HG03520 (cell line): ENCODE measurements around the gene PCDHGB4.
"Not testable (repeated sequence)": the region's sequence is repeated elsewhere in the genome, so short reads cannot be mapped to it uniquely, and the experiment has no call there.

Experiments
- ATAC-seq: cut with Tn5 transposase; IDR thresholded peaks from one replicate; pipeline ENCODE4 v1.9.1; 2021; ENCODE audit warnings: mild to moderate bottlenecking, moderate library complexity; ENCODE audit not compliant: unreplicated experiment

Gene PCDHGB4

DNA sequence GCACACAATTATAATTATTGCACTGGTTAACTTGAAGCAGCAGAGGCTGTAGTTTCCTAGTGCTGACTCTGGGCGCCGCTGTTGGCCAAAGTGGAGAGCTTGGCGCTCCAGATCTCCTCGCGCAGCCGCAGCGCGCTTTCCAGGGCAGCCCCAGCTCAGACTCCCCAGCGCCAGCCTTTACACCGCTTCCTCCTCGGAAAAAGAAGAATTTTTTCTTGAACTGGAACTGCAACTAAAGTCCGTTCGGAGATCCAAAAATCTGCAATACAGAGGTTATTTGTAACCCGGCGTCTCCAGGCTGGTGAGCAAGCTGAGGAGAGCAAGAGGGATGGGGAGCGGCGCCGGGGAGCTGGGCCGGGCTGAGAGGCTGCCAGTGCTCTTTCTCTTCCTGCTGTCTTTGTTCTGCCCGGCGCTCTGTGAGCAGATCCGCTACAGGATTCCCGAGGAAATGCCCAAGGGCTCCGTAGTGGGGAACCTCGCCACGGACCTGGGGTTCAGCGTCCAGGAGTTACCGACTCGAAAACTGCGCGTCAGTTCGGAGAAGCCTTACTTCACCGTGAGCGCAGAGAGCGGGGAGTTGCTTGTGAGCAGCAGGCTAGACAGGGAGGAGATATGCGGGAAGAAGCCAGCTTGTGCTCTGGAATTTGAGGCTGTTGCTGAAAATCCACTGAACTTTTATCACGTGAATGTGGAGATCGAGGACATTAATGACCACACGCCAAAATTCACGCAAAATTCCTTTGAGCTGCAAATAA, at the start of gene PCDHGB4:
PCDHGB4 (plus strand) TSS at position 142 of the 755 bp plus-strand sequence; CDS start at position 329, 187 bp downstream.
- ATAC-seq: peak; percentile 54

DNA sequence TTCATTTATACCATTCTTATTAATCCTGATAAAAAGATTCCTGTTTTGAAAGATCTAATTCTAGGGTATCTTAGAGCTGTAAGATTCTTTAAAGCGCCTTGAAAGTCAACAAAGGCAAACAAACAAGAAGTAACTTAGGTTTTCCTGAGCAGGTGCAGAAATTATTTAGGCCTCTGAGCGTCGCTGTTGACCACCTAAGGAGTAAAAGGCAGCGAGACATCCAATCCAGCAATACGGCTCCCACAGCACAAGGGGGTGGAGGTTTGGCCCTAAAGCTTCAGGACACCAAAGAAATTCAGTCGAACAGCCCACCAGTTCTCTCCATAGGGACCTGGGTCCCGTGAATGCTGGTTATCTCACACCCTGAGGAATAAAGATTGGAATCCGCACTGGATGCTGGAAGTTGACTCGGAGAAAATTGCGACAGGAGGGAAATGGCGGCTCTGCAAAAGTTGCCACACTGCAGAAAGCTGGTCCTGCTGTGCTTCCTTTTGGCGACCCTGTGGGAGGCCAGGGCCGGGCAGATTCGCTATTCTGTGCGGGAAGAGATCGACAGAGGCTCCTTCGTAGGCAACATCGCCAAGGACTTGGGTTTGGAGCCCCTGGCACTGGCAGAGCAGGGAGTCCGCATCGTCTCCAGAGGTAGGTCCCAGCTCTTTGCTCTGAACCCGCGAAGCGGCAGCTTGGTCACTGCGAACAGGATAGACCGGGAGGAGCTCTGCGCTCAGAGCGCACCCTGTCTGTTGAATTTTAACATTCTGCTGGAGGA, 48.8 kb upstream of the PCDHGB4 start, which contains the start of gene PCDHGA2:
PCDHGA2 (plus strand) TSS at position 223 of the 769 bp plus-strand sequence.
- ATAC-seq: no peak

DNA sequence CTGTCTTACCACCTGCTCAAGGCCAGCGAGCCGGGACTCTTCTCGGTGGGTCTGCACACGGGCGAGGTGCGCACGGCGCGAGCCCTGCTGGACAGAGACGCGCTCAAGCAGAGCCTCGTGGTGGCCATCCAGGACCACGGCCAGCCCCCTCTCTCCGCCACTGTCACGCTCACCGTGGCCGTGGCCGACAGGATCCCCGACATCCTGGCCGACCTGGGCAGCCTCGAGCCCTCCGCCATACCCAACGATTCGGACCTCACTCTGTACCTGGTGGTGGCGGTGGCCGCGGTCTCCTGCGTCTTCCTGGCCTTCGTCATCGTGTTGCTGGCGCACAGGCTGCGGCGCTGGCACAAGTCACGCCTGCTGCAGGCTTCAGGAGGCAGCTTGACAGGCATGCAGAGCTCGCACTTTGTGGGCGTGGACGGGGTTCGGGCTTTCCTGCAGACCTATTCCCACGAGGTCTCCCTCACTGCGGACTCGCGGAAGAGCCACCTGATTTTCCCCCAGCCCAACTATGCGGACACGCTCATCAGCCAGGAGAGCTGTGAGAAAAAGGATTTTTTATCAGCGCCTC, 46.6 kb upstream of the PCDHGB4 start:
- not testable (repeated sequence) for ATAC-seq

DNA sequence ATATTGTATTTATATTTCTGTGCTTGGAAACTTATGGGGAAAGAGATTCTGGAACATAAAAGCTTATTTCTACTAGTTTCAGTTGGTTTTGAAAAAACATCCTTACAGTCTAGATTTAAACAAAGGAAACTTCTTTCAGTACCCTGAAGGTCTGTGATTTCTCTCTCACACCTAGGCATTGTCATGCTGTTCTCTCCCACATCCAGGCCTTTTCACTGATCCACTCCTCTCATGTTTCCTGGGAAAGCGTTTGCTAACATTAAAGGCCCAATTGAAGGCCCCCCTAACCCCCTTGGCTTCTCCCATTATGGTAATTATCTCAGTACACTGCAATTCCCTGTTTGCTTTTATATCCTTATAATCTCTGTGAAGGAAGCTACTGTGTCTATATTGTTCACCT, 44.7 kb upstream of the PCDHGB4 start:
- no peak for ATAC-seq

DNA sequence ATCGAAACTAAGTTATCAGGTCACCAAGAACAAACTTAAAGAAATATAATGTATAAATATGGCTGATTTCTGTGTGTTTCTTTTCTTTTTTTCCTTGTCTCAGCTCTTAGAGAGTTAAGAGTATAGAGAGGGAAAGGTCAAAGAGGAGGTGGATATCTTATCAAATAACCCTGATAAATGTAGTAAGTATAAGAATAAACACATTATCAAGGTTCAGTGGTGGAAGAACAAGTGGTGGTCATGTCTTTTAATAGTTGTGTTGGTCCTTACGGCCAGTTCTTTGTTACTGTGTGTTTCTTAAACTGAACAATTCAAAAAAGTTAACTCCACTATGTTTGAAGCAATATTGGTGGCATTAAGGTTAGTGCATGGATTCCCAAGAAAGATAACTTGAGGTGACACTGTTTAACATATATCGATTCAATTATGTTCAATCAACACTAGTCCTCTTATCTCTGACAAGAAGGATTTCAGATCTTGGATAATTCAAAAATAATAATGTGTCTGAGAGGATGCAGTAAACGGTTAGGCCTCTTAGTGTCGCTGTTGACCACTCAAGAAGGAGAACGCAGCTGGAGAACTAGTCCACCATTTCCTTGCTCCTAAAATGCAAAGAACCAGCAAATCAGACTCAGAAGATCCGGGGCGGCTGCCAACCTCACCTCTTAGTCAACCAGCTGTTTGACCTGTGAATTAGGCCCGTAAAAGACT, 44.1 kb upstream of the PCDHGB4 start, which contains the start of gene PCDHGA3:
PCDHGA3 (plus strand) TSS at position 588 of the 711 bp plus-strand sequence. CDS start 205 bp downstream, outside the sequence.
- ATAC-seq: no peak

DNA sequence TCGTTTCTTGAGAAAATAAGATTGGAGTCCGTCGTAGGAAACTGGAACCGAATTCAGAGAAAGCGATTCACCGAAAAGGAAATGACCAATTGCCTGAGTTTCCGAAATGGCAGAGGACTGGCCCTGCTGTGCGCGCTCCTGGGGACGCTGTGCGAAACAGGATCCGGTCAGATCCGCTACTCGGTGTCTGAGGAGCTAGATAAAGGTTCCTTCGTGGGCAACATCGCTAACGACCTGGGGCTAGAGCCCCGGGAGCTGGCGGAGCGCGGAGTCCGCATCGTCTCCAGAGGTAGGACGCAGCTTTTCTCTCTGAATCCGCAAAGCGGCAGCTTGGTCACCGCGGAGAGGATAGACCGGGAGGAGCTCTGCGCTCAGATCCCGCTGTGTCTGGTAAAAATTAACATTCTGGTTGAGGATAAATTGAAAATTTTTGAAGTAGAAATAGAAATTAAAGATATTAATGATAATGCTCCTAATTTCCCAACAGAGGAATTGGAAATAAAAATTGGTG, 43.5 kb upstream of the PCDHGB4 start:
- ATAC-seq: no peak

DNA sequence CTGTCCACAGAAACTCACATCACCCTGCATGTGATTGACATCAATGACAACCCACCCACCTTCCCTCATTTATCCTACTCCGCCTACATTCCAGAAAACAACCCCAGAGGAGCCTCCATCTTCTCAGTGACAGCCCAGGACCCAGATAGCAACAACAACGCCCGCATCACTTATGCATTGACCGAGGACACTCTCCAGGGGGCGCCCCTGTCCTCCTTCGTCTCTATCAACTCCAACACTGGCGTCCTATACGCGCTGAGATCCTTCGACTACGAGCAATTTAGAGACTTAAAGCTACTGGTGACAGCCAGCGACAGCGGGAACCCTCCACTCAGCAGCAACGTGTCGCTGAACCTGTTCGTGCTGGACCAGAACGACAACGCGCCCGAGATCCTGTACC, 42.2 kb upstream of the PCDHGB4 start:
- no peak for ATAC-seq

DNA sequence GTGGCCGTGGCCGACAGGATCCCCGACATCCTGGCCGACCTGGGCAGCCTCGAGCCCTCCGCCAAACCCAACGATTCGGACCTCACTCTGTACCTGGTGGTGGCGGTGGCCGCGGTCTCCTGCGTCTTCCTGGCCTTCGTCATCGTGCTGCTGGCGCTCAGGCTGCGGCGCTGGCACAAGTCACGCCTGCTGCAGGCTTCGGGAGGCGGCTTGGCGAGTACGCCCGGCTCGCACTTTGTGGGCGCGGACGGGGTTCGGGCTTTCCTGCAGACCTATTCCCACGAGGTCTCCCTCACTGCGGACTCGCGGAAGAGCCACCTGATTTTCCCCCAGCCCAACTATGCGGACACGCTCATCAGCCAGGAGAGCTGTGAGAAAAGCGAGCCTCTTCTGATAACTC, 41.5 kb upstream of the PCDHGB4 start:
- not testable (repeated sequence) for ATAC-seq

DNA sequence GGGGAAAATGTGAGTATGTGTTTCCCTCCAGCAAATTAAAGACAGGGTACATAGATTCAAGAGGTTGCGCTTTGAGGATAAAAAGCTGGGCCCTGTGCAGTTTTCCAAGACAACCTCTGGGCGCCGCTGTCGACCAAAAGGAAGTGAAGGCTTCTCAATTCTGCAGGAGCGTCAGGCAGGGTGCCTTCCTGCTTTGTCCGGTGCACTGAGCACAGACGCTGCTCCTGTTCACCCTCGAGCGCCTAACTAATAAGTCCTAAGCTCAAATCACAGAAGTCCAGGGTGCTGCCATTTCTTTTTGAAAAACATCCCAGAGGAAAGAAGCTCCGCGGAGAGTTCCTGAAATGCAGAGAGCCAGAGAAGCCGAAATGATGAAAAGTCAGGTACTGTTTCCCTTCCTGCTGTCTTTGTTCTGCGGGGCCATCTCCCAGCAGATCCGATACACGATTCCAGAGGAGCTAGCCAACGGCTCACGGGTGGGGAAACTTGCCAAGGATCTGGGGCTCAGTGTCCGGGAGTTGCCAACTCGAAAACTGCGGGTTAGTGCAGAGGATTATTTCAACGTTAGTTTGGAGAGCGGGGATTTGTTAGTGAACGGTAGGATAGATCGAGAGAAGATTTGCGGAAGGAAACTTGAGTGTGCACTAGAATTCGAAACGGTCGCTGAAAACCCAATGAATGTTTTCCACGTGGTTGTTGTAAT, 37.4 kb upstream of the PCDHGB4 start, which contains the start of gene PCDHGB1:
PCDHGB1 (plus strand) TSS at position 183 of the 703 bp plus-strand sequence; CDS start at position 345, 162 bp downstream.
- ATAC-seq: peak; percentile 92

DNA sequence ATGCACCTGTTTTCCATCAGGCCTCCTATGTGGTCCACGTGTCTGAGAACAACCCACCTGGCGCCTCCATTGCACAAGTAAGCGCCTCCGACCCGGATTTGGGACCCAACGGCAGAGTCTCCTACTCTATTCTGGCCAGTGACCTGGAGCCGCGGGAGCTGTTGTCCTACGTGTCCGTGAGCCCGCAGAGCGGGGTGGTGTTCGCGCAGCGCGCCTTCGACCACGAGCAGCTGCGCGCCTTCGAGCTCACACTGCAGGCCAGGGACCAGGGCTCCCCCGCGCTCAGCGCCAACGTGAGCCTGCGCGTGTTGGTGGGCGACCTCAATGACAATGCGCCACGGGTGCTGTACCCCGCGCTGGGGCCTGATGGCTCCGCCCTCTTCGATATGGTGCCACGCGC, 35.9 kb upstream of the PCDHGB4 start:
- no peak for ATAC-seq

DNA sequence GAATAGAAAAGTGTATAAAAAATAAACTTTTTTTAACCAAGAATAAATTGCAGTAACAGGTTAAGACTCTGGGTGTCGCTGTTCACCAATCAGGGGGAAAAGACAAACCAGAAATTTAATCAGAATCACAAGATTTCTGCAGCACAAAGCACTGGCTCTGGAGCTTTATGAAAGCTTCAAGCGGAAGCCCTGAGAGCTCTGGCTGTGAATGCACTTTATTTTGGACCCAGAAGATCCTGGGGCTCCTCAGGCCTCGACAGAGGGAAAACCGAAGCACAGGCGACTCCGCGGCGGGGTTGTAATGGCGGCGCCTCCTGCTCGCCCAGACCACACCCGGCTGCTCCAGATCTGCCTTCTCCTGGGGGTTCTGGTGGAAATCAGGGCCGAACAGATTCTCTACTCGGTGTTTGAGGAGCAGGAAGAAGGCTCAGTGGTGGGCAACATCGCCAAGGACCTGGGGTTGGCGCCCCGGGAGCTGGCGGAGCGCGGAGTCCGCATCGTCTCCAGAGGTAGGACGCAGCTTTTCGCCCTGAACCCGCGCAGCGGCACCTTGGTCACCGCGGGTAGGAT, 32.5 kb upstream of the PCDHGB4 start, which contains the start of gene PCDHGA4:
PCDHGA4 (plus strand) TSS at position 122 of the 570 bp plus-strand sequence; CDS start at position 209, 87 bp downstream.
- no peak for ATAC-seq

DNA sequence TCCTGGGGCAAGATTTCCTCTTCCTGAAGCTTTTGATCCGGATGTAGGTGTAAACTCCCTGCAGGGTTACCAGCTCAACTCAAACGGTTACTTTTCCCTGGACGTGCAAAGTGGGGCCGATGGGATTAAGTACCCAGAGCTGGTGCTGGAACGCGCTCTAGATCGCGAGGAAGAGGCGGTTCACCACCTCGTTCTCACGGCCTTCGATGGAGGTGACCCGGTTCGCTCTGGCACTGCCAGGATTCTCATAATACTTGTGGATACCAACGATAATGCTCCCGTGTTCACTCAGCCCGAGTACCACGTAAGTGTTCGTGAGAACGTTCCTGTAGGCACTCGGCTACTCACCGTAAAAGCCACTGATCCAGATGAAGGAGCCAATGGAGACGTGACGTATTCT, 31.9 kb upstream of the PCDHGB4 start:
- no peak for ATAC-seq

DNA sequence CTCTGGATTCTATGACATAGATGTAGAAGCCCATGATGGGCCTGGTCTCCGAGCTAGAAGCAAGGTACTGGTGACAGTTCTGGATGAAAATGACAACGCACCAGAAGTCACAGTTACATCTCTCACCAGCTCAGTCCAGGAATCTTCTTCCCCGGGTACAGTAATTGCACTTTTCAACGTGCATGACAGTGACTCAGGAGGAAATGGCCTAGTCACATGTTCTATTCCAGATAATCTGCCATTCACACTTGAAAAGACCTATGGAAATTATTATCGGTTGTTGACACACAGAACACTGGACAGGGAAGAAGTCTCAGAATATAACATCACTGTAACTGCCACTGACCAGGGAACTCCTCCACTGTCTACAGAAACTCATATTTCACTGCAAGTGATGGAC, 31.4 kb upstream of the PCDHGB4 start:
- no peak for ATAC-seq

DNA sequence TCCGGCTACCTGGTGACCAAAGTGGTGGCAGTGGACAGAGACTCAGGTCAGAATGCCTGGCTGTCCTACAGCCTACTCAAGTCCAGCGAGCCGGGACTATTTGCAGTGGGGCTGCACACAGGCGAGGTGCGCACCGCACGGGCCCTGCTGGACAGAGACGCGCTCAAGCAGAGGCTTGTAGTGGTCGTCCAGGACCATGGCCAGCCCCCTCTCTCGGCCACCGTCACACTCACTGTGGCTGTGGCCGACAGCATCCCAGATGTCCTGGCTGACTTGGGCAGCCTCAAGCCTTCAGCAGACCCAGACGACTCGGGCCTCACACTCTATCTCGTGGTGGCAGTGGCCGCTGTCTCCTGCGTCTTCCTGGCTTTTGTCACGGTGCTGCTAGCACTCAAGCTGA, 30.5 kb upstream of the PCDHGB4 start:
- ATAC-seq: no peak

DNA sequence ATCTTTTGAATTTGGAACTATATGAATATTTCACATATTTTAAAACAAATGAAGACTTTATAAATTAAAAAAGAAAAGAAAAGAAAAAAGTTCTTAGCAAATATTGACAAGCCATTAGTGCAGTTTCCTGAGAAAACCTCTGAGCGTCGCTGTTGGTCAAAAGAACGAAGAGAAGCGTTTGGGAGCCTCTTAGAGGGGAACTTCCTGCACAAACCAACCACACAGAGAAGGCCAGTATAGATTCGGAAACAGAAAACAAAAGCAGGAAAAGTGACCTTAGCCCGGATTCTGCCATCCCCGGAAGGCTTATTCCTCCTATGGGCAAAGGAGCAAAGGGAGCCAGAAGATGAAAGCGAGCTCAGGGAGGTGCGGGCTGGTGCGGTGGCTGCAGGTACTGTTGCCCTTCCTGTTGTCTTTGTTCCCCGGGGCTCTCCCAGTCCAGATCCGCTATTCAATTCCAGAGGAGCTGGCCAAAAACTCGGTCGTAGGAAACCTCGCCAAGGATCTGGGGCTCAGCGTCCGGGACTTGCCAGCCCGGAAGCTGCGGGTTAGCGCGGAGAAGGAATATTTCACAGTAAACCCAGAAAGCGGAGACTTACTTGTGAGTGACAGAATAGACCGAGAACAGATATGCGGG, 27.6 kb upstream of the PCDHGB4 start, which contains the start of gene PCDHGB2:
PCDHGB2 (plus strand) TSS at position 205 of the 637 bp plus-strand sequence; CDS start at position 347, 142 bp downstream.
- peak; percentile 46 for ATAC-seq

DNA sequence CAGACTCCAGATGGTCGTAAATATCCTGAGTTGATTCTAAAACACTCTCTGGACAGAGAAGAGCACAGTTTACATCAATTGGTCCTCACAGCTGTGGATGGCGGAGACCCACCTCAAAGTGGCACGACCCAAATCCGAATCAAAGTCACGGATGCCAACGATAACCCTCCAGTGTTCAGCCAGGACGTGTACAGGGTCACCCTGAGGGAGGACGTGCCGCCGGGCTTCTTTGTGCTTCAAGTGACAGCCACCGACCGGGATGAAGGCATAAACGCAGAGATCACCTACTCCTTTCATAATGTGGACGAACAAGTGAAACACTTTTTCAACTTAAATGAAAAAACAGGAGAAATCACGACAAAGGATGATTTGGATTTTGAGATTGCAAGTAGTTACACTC, 26.8 kb upstream of the PCDHGB4 start:
- no peak for ATAC-seq

DNA sequence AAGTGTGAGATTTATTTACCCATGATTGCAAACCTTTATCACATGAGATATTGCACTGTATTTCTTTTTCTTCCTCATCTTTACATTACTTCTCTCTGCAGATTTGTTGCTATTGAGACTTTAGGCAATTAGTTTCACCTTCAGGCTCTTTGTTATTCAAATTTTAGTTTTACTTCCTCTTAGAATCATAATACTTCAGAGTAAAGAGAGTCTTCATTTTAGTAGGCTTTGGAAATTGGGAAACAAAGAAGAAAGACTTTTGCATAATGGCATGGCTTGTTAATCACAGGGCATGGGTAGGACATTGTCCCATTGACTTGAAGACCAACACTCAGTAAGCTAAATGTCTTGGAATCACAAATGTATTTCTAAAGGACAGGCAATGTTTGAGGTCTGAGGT, 24.8 kb upstream of the PCDHGB4 start:
- ATAC-seq: no peak

DNA sequence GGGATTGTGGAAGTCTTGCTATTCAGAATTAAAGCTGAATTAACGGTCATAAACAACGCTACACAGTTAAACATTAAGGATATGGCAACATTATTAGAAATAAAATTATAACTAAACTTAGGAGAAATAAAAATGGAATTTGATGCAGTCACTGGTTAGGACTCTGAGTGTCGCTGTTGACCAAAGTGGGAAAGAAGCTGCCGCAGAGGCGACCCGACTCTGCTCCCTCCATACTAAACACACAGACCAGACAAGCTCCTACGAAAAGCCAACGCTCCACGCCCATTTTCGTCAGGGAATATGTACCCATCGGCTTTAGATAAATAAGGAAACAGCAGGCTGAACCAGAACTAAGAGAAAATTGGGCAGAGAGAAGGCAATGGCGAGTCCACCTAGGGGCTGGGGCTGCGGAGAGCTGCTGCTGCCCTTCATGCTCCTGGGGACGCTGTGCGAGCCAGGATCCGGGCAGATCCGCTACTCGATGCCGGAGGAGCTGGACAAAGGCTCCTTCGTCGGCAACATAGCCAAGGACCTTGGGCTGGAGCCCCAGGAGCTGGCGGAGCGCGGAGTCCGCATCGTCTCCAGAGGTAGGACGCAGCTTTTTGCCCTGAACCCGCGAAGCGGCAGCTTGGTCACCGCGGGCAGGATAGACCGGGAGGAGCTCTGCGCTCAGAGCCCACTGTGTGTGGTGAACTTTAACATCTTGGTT, 23.4 kb upstream of the PCDHGB4 start, which contains the start of gene PCDHGA5:
PCDHGA5 (plus strand) TSS at position 211 of the 709 bp plus-strand sequence; CDS start at position 380, 169 bp downstream.
- ATAC-seq: no peak
